ENCODE measurements around the gene LUC7L3.

- no peak for TF ChIP-seq POLR2A (IDR thresholded peaks at IDR 0.05; ENCODE audit: insufficient read depth in 1 of 2, low read depth in 2 of 2, low read length in 2 of 2)
- no peak for TF ChIP-seq ZSCAN5A (CRISPR knock-in tag; IDR thresholded peaks at IDR 0.05; ENCODE audit: borderline replicate concordance)
- no peak for TF ChIP-seq AKNA (CRISPR knock-in tag; IDR thresholded peaks at IDR 0.05; ENCODE audit: borderline replicate concordance)
- TF ChIP-seq ZBTB21 (CRISPR knock-in tag; IDR thresholded peaks at IDR 0.05): no peak
- no peak for TF ChIP-seq SETDB1 (CRISPR knock-in tag; IDR thresholded peaks at IDR 0.05; ENCODE audit: borderline replicate concordance)
Measured at GRCh38 chr17:50688245-50688644, 31.2 kb upstream of the LUC7L3 start.
